Left kidney (tissue), 2 donors: ENCODE measurements around the gene DOK7. TPM values are rescaled to one million over a fixed set of nuclear protein-coding genes. Genes with fewer than 3 reads are reported as not detected.

Experiments
- DNase-seq: peaks from one replicate; pipeline ENCODE4 v3.0.0-alpha.2; 2013
- polyA plus RNA-seq: library from polyadenylated mRNA; unstranded; fragments of 120-200 nt; gene quantifications from one replicate; pipeline ENCODE4 v1.2.1, GENCODE V29; 2013; ENCODE audit not compliant: insufficient read length

Gene DOK7
- polyA plus RNA-seq, 1 donor = 1.5 TPM

DNA sequence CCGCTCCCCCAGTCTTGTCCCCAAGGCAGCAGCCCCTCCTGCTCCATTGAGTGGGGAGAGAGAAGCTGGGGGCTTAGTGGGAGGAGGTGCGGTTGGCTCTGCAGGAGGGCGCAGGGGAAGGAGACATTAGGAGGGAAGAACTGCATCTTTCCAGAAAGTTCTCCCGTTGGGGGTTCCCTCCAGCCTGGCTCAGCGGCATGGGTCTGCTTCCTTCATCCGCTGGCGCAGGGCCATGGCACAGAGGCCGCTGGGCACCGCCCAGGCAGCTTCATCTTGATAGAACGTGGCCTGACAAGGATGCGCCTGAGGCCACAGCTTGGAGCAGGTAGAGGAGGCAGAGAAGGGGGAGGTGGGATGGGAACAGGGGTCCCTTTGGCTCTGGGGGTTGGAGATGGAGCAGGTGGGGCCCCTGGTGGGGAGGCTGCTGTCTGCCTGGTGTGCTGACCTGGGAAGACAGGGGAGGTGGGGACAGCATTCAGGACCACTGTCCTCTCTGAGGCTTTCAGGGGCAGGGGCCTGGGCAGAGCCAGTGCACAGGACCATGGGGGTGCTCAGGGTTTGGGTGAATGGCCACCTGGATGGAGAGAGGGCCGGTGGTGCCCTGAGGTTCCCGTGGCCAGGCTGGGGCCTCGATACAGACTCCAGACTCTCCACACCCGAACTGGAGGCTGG is 12.1 kb downstream of the DOK7 start:
- no peak for DNase-seq

DNA sequence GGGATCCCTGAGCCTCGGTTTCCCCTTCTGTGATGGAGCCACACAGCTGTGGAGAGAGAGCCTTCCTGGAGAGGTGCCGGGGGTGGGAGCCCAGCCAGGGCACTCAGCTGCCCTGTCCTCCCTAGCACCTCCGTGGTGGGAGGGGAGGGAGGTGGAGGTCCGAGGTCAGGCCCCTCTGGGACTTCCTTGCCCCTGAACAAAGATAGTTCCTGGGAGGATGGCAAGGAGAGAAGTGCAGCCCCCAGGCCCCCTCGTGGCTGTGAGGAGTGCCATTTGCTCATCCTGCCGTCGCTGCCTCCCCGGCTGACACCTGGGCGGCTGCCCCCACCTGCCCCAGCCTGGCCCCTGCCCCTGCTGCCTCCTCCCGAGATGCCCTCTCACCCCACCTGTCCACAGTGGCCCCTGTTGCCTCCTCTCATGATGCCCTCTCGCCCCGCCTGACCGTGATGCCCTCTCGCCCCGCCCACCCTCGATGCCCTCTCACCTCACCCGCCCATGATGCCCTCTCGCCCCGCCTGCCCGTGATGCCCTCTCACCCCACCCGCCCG is 12.7 kb downstream of the DOK7 start:
- DNase-seq = no peak

DNA sequence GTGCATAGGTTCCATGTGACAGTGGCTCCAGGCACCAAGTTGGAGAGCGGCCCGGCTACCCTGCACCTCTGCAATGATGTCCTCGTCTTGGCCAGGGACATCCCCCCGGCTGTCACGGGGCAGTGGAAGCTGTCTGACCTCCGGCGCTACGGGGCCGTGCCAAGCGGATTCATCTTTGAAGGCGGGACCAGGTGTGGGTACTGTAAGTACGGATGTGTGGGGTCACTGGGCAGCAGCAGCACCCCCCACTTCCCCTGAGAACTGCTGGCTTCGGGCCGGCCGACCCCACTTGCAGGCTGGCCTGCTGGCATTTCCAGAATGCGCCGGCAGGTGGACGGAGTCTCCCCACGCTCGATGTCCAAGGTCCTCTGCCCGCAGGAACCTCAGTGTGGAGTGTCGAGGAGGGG is 13.2 kb downstream of the DOK7 start:
- no peak for DNase-seq

DNA sequence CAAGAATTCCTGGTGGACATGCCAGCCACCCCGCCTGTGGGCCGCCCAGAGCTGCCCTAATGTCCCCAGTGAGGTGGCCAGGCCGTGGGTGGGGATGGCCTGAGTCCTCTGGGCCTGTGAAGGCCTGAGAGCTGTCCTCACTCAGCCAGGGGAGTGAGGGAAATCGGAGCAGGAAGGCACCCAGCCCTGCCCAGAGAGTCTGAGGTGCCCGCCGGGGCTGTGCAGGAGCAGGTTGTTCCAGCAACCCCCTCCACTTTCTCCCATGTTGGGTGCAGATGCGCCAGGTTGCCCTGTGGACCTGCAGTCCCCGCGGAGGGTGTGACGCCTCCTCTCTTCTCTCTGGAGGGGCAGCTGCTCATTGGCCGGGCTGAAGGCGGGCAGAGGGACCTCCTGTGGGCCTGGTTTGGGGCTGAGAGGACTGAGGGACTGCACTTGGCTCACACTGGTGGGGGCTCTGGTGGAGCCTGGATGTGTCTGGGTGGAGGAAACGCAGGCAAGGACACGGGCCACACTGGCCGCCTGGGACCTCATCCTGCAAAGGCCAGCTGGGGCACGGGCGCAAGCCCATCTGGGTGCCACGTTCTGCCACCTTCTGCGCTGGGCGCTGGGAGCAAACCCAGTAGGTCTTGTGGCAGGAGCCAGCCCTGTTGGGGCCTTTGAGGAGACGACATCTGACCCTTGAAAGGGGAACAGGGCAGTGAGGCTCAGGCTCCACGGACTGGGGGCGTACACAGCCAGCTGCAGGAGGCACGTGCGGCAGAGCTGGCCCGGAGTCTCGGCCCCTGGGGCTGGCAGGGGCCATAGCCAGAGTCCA is 14.0 kb downstream of the DOK7 start:
- DNase-seq = no peak

DNA sequence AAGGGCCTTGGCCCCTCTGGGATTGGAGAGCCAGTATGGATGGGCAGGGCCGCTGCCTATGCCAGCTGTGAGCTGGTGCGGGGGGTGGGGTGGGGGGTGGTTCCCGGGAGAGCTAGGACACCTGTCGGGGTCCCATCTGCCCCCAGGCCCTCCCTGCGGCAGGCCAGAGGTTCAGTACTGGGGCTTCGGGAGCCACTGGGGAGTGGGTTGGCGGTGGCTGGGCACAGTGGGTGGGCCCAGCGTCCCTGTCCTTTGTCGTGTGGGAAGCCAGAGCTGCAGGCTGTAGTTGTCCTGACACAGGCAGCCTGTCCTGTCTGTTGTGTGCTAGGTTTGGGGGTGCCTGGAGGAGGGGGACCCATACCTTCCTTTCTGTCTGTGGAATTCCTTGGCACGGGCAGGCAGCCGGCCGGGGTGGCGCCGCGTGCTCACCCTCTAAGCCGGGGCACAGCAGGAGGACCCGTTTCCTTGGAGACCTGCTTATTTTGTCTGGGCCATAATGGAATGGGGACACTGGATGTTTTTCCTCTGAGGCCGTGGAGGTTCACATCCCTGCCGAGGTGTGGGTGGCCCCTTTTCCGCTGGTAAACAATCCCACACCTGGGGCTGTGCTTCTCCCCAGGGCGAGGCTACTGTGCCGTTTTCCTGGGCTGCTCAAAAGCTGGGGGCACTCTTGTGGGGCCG is 14.8 kb downstream of the DOK7 start:
- no peak for DNase-seq

DNA sequence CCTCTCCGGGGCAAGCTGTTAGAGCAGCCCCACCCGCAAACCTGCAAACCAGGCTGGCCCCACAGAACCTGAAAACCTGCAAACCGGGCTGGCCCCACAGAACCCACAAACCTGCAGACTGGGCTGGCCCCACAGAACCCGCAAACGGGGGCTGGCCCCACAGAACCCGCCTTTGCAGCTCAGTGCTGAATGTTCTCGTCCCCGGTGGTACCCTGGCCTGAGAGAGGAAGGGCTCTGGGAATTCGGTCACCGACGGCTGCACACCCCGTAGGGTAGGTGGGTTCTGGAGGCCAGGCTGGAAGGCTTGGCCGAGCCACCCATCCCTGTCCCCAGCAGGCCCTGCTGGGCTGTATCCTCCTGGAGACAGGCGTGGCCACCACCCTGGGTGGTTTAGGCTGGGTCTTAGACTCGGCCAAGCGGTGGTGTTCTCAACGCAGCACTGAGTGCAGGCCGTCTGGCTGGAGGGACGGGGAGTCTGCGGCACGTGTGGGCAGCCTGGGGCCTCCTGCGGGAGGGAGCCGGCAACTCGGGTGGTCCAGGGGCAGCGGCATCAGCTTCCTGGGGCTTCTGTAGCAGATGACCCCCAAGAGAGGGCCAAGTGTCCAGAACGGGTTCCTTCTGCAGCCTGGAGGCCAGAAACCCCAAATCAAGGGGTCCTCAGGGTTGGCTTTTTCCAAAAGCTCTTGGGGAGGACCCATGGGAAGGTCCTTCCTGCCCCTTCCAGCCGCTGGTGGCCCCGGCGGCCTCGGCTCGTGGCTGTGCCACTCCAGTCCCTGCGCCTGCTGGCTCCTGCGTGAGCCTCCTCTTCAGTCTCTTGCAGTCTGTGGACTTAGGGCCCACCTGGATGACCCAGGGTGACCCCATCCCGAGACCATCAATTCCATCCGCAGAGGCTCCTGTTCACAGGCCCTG is 15.6 kb downstream of the DOK7 start:
- no peak for DNase-seq

DNA sequence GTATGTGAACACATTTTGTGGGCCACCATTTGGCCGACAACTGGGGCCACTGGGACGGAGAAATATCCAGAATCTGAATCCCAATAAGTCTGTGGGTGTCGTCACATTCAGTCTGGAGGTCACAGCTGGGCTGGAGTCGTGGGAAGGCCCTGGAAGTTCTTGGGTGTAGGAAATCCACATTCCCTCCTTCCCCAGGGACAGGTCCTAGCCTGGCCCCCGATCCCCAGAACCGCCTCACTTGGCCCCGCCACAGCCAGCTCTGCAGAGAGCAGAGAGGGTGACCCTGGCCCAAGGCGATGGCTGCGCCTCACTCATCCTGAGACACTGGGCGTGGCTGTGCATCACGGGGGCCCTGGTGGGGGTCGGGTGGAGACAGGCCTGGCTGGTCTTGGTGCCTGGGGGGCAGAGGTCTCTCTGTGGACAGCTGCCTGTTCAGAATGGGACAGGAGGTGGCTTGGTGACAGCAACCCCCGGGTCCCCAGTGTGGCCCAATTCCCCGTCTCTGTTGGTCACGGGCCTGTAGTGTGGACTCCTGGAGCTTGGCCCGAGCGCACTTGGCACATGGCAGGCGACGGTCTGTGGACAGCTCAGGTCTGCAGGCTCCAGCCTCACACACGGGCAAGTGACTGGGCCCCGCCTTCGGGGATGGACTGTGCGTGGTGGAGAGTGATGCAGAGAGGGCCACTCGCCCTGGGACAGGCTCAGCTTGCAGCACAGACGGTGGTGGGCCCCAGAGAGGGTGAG is 16.4 kb downstream of the DOK7 start:
- DNase-seq = no peak

DNA sequence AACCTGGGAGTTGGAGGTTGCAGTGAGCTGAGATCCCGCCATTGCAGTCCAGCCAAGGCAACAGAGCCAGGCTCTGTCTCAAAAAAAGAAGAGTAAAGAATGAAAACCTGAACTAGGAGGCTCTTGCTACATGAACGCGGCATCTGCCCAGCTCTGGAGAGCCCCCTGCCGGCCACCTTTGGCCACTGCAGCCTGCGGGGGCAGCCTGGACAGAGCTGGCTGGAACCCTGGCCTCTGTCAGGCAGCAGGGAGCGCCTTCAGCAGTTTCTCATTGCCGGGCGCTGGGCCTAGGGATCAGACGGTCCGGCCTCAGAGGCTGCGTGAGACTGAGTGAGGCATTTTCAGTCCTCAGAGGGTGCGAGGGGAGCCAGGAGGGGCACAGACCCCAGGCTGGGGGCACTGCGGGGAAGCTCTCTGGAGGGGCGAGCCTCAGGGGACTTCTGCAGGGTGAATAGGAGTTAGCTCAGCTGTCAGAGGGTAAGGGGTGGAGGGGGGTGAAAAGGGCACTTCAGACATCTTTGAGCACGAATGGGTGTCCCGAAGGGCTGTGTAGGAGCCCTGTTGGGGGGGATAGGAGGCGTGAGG is 17.5 kb downstream of the DOK7 start:
- peak; percentile 78 for DNase-seq

DNA sequence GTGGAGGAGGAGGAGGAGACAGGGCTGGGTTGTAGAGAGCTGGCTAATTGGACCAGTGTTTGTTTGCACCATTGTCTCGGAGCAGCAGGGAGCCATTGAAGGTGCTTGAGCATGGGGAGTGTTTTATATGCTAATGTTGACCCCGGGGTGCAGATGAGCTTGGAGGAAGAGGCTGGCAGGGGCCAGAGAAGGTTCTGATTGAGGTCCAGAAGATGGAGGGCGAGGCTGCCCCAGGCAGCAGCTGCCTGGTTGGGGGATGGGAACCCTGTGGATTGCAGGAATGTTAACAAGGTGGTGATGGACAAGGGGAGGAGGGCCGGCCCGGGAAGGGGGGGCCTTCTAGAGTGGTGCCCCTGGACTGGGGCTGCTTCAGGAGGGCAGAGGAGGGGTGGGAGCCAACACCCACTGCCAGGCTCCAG is 18.0 kb downstream of the DOK7 start:
- no peak for DNase-seq

DNA sequence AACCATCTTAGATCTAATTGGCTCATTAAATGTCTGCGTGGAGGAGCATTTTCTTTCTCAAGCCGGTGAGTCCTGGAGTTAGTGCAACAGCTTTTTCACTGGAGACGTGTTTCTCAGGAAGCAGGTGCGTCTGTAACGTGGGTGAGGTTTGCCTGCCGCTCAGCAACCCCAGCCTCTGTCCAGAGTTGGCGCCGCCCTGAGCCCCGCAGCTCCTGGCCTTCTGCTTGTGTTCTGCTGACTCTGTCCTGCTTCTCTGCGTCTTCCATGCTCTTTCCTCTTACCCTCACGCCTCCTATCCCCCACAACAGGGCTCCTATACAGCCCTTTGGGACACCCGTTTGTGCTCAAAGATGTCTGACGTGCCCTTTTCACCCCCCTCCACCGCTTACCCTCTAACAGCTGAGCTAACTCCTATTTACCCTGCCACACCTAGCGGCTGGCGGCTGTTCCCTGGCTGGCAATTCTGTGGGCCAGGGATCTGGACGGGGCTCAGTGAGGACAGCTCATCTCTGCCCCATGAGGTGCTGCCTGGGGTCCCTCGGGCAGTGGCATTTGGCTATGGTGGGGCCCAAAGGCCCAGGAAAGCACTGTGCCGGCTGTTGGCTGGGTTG is 18.8 kb downstream of the DOK7 start:
- no peak for DNase-seq

DNA sequence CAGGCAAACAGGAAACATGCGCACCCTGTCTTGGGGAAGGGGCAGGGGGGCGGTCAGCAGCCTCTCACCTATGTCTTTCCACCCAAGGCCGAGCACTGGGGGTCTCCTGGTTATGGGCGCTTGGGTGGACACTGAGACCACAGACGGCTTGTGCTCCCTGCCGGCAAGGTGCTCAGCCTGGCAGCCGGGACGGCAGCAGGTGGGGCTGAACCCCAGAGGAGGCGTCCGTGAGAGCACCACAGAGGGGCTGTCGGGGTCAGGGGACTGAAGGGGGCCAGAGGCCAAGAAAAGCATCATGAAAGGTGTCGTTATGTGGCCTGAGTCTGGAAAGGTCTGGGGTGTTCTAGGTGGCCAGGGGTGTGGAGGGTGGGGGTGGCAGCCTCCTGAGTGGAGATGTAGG is 19.6 kb downstream of the DOK7 start:
- no peak for DNase-seq

DNA sequence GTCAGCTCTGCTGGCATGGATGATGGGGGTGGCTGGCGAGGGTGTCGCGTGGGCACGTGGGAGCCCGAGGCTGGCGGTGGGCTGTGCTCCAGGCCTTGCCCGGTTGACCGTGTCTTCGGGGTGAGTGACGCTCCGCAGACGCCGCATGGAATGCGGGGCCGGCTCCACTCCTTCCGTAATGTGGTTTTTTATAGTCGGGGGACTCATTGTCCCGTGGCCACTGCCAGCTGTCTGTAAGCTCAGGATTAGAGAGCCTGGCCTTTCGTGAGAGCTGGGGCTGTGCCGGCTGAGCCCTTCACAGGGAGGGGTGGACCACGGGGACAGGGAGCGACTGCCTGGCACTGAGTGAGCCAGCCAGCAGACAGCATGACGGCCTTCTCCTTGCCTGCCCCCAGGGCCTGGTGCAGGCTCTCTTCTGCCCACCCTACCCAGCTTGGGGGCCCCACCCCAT is 20.4 kb downstream of the DOK7 start:
- DNase-seq = no peak

DNA sequence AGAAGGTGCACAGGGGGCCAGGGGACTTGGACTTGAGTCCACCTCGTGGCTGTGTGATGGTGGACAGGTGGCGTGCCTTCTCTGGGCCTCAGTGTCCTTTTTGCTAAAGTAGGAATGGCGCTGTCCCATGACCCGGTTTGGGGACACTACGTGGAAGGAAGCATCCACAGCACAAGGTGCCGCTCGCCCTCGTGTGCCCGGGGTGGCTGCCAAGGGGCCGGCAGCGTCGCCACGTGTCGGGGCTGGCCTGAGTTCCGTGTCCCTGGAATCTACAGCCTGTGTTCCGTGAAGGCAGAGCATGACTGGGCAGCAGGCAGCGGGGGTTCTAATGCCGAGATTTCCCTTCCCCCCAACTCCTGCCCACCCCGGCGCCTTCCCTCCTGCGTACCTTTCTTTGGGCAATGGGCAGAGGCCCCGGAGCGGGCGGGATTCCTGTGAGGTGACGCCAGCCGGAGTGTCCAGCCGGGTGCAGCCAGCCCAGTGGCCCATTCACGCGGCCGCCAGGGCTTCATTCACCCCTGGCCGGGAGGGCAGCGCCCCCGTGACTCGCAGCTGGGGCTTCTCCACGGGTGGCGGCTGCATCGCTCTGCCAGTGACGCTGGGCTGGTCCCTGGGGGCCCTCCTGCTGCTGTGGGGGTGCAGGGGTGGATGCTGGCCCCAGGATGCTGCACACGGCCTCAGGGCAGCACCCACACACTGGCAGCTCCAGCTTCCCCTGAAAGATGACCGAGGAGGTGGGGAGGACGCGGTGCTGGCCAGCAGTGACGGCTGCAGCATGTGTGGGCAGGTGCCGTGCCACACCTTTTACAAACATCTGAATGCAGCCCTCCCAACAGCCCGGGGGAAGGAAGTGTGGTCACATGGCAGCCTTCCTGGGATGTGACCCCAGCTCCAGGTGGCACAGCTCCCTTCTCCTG is 21.2 kb downstream of the DOK7 start:
- peak; percentile 36 for DNase-seq

DNA sequence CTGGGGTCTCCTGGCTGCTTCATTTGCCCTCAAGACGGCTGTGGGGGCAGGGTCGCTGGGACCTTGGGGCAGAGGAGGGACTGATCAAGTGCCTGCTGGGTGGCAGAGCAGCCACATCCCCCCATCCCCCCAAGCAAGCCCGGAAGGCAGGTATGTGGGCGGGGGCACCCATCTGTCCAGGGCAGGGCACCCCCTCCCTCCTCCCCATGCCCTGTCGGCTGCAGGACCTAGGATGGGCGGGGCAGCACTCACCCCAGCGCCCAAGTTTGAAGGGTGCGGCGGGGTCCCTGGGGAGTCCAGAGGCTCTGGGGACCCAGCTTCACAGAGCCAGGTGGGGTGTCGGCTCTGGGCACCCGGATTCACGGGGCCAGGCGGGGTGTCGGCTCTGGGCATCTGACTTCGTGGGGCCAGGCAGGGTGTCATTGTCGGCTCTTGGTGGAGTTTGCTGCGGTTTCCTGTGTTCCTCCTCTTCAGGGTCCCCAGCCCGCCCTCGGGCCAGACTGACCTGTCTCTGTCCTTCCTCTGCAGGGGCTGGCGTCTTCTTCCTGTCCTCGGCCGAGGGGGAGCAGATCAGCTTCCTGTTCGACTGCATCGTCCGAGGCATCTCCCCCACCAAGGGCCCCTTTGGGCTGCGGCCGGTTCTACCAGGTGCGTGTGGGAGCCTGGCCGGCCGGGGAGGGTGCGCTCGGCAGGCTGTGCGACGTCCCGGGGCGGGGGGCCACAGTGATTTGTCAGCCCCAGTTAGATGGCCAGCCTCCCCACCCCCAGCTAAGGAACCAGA is 22.1 kb downstream of the DOK7 start:
- peak; percentile 42 for DNase-seq

DNA sequence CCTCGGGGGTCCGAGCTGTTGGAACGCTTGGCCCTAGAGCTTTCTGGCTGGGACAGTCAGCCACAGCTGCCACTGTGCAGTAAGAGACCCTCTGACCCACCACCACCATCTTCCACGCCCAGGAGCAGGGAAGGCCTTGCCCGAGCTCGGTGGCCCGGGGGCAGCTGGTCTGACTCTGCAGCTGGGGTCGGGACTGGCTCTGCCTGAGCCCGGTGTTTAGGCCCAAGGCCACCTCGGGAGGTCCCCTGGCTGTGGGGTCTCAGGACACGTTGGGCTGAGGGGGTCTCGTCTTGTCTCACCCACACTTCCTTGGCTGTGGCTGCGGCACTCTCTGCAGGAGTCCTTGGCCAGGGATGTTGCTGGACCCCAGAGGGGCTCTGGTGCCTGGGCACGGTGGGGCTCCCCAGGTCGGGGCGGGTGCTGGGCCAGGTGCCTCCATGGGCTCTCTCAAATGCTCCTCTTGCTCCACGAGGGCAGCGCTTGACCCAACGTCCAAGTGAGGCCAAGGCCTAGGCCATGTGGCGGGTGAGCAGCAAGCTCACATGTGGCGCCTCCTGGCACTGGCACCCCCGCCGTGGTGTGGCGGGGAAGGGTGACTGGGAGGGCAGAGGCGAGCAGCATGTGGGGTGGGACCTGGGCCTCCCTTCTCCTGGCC is 22.9 kb downstream of the DOK7 start:
- no peak for DNase-seq

DNA sequence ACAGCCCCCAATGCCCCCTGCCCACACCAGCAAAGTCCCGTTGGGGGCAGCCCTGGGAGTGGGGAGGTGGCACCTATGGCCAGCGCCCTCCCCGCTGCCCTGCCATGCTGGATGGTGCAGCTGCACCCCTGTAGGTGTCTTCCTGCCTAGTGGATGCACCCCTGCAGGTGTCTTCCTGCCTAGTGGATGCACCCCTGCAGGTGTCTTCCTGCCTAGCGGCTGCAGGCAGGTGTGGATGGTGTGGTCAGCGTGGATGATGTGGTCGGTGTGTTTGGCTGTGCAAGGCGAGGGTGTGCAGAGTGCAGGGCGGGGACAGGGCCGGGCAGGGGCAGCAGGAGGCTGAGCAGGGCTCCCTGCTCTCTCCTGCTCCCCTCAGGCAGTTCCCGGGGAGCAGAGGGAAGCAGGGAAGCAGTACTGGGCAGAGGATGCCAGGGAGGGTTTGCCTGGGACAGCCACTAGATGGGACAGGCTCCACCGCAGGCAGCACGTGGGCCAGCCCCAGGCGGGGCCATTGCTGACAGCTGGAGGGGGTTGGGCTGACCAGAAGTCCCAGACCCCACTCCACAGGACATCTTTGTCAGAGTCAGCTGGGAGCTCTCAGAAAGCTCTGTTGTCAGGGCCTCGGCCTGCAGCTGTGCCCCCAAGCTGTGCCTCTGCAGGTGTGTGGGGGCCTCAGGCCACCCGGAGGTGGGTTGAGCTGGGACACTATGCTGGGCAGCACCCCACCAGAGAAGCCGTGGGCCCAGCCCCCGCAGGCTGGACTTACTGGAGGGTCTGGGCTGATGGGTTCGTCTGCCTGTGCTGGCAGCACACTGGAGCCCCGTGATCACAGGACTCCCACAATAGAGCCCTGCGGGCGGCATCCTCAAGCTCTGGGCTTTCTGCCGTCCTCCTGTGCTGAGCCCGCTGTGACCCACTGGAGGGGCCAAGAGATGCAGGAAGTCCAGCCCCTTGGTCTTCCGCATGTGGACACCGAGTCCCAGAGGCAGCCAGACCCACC is 23.7 kb downstream of the DOK7 start:
- no peak for DNase-seq
